ENCODE results near the gene DNPEP.

DNA sequence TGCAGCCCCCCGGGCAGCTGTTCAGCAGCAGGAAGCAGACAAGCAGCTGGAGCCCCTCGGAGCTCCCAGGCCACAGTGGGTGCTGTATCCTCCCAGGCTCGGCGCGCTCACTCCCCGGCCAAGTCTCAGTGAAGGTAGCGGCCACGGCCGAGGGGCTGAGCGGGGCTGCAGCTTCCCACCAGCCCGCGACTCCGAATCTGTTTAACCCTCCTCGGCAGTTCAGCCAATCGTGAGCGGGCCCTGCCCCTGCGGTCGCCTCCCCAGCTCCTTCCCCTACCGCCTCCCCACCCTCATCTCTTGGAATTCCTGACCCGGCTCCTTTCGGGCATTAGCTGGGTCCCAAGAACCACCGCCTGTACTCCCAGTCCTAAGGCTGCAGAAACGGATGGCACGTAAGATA, 55.2 kb downstream of the DNPEP start, which contains the start of gene RESP18:
- TF ChIP-seq CTCF (IDR thresholded peaks at IDR 0.05) (no peak), POLR2A (IDR thresholded peaks at IDR 0.05) (no peak)
